Keratinocyte (primary cell): ENCODE data around the gene PRDM1. TPM values are rescaled to one million over a fixed set of nuclear protein-coding genes. Genes with fewer than 3 reads are reported as not detected.

ENCODE experiments used
- DNase-seq: peaks from one replicate; pipeline ENCODE4 v3.0.0-alpha.2; 2011; ENCODE audit warnings: low read depth, missing footprints, low spot score
- FAIRE-seq: peaks from 2 replicates; lab custom pipeline; 2011; peaks lifted over from hg19 to GRCh38; lab: Jason Lieb, UNC
- H2AFZ ChIP-seq: 2 replicates; pipeline ENCODE4 v1.6.0; 2012; ENCODE audit warnings: low read length, control low read depth, inconsistent platforms; ENCODE audit not compliant: control insufficient read depth
- H3K27ac ChIP-seq: 2 replicates; pipeline ENCODE4 v1.5.1; 2011; ENCODE audit warnings: low read length; ENCODE audit not compliant: control insufficient read depth, insufficient read depth
- H3K27me3 ChIP-seq: 3 replicates; pipeline ENCODE4 v1.6.0; 2011; ENCODE audit warnings: low read length; ENCODE audit not compliant: control insufficient read depth, insufficient read depth; ENCODE audit errors: extremely low read depth
- H3K36me3 ChIP-seq, 2 experiments: 2 replicates in 1 of 2; 3 replicates in 1 of 2; pipeline ENCODE4 v1.5.1; 2011; ENCODE audit warnings: low read length in 2 of 2, mild to moderate bottlenecking in 1 of 2; ENCODE audit not compliant: control insufficient read depth in 2 of 2, insufficient read depth in 2 of 2; ENCODE audit errors: extremely low read depth in 1 of 2
- H3K4me1 ChIP-seq: 3 replicates; pipeline ENCODE4 v1.5.1; 2011; ENCODE audit warnings: low read length; ENCODE audit not compliant: control insufficient read depth, insufficient read depth; ENCODE audit errors: extremely low read depth
- H3K4me2 ChIP-seq: 3 replicates; pipeline ENCODE4 v1.6.0; 2011; ENCODE audit warnings: low read depth, low read length; ENCODE audit not compliant: control insufficient read depth, insufficient read depth; ENCODE audit errors: extremely low read depth
- H3K4me3 ChIP-seq, 3 experiments: fragments of 200-600 bp in 1 of 3; sonication (generic) in 1 of 3; 2 replicates in 2 of 3; 3 replicates in 1 of 3; pipeline ENCODE4 v1.5.1; 2011 to 2016; ENCODE audit warnings: low read length in 3 of 3, mild to moderate bottlenecking in 3 of 3, control low read depth in 2 of 3, inconsistent platforms in 1 of 3, low read depth in 1 of 3, mixed read lengths in 1 of 3, mixed run types in 1 of 3, moderate library complexity in 1 of 3; ENCODE audit not compliant: control insufficient read depth in 2 of 3, insufficient read depth in 2 of 3; ENCODE audit errors: extremely low read depth in 1 of 3
- H3K79me2 ChIP-seq: 2 replicates; pipeline ENCODE4 v1.6.0; 2012; ENCODE audit warnings: low read length; ENCODE audit not compliant: control insufficient read depth, insufficient read depth
- H3K9ac ChIP-seq: 3 replicates; pipeline ENCODE4 v1.6.0; 2011; ENCODE audit warnings: low read length; ENCODE audit not compliant: control insufficient read depth, insufficient read depth; ENCODE audit errors: extremely low read depth
- H3K9me1 ChIP-seq: 3 replicates; pipeline ENCODE4 v1.6.0; 2011; ENCODE audit warnings: low read length; ENCODE audit not compliant: control insufficient read depth, insufficient read depth; ENCODE audit errors: extremely low read depth
- H3K9me3 ChIP-seq: 2 replicates; pipeline ENCODE4 v1.5.1; 2012; ENCODE audit warnings: low read depth, low read length; ENCODE audit not compliant: control insufficient read depth
- H4K20me1 ChIP-seq: 3 replicates; pipeline ENCODE4 v1.6.0; 2011; ENCODE audit warnings: low read length; ENCODE audit not compliant: control insufficient read depth, insufficient read depth; ENCODE audit errors: extremely low read depth
- CTCF ChIP-seq, 3 experiments: IDR thresholded peaks in 1 of 3; conservative IDR thresholded peaks in 1 of 3; optimal IDR thresholded peaks in 1 of 3; 2 replicates in 2 of 3; 3 replicates in 1 of 3; pipeline versions ENCODE3 to v1.5.1; 2011; ENCODE audit warnings: low read length in 3 of 3, mild to moderate bottlenecking in 3 of 3, moderate library complexity in 2 of 3, control low read depth in 1 of 3, inconsistent platforms in 1 of 3; ENCODE audit not compliant: insufficient read depth in 2 of 3; ENCODE audit errors: extremely low read depth in 1 of 3
- EZH2 ChIP-seq: IDR thresholded peaks from one replicate; pipeline ENCODE4 v1.6.1; 2012; ENCODE audit warnings: inconsistent platforms, mild to moderate bottlenecking, low read length, moderate library complexity
- dilution Hi-C: fragments of 300-500 bp; cut with MboI; formaldehyde crosslinking; loops from one replicate; pipeline ENCODE4 v1.7.0; 2020; ENCODE audit warnings: low sequenced_read_pairs; ENCODE audit not compliant: extremely low pct_ligation_motif_present
- polyA plus RNA-seq, 5 experiments: library from polyadenylated mRNA; depleted of rRNA in 3 of 5; stranded (reverse) in 3 of 5; stranded (forward) in 1 of 5; unstranded in 1 of 5; fragments of >200 nt; gene quantifications; 1 replicate in 1 of 5; 2 replicates in 3 of 5; 3 replicates in 1 of 5; pipeline versions ENCODE4 v1.2.1 to v1.2.3, GENCODE V29; 2011 to 2012; ENCODE audit warnings: missing spikeins in 2 of 5, low read depth in 1 of 5, low replicate concordance in 1 of 5

Gene PRDM1
- polyA plus RNA-seq, 1 donor (not counting 4 experiments of a cell fraction or from before 2014, with no cell fraction given), result 6.7 TPM

- TF ChIP-seq CTCF (optimal IDR thresholded peaks at IDR 0.05 in 1 of 3, IDR thresholded peaks at IDR 0.05 in 1 of 3, conservative IDR thresholded peaks at IDR 0.05 in 1 of 3; ENCODE audit: extremely low read depth in 1 of 3, insufficient read depth in 2 of 3, low read length in 3 of 3) (no peak), EZH2 (no peak)
- no peak for FAIRE-seq
Measured at GRCh38 chr6:106132153-106132698, 46.1 kb downstream of the PRDM1 start.

GRCh38 chr6:106133040-106133439, 46.9 kb downstream of the PRDM1 start:
- H2AFZ ChIP-seq, result no peak overlapping the region
- no peaks in the 10 kb centered on the region for H3K79me2 ChIP-seq
- H3K36me3 ChIP-seq, result no peaks in the 10 kb centered on the region
- dilution Hi-C loops, result no loop called here
- no peaks in the 10 kb centered on the region for H4K20me1 ChIP-seq
- H3K9me1 ChIP-seq, result no peaks in the 10 kb centered on the region
- H3K9me3 ChIP-seq, result no peaks in the 10 kb centered on the region
- DNase-seq (no peak), FAIRE-seq (no peak)
- H3K27ac ChIP-seq, result no peak overlapping the region
- no peak overlapping the region for H3K4me3 ChIP-seq
- H3K9ac ChIP-seq, result no peak overlapping the region
- H3K4me2 ChIP-seq, result no peak overlapping the region
- H3K27me3 ChIP-seq, result no peaks in the 10 kb centered on the region
- H3K4me1 ChIP-seq, result peaks cover 31% of the 10 kb centered on the region
- TF ChIP-seq CTCF (optimal IDR thresholded peaks at IDR 0.05 in 1 of 3, IDR thresholded peaks at IDR 0.05 in 1 of 3, conservative IDR thresholded peaks at IDR 0.05 in 1 of 3; ENCODE audit: extremely low read depth in 1 of 3, insufficient read depth in 2 of 3, low read length in 3 of 3), result no peak
- no peak for TF ChIP-seq EZH2

More at GRCh38 chr6:106132153-106132698, 46.1 kb downstream of the PRDM1 start:
- H3K27ac ChIP-seq, result no peak overlapping the region
- H3K4me3 ChIP-seq, result no peak overlapping the region
- H3K9me3 ChIP-seq, result no peaks in the 10 kb centered on the region
- dilution Hi-C loops, result no loop called here
- no peaks in the 10 kb centered on the region for H3K79me2 ChIP-seq
- H3K27me3 ChIP-seq, result no peaks in the 10 kb centered on the region
- H2AFZ ChIP-seq, result no peak overlapping the region
- DNase-seq, result no peak
- H3K9me1 ChIP-seq, result no peaks in the 10 kb centered on the region
- H4K20me1 ChIP-seq, result no peaks in the 10 kb centered on the region
- H3K4me1 ChIP-seq, result peaks cover 31% of the 10 kb centered on the region
- no peak overlapping the region for H3K9ac ChIP-seq
- H3K4me2 ChIP-seq, result no peak overlapping the region
- no peaks in the 10 kb centered on the region for H3K36me3 ChIP-seq
